CD14-positive monocyte (primary cell): ENCODE data around the gene DGKB. TPM values are rescaled to one million over a fixed set of nuclear protein-coding genes. Genes with fewer than 3 reads are reported as not detected.

Experiments used
- DNase-seq, 3 donors: peaks; one replicate each; pipeline ENCODE4 v3.0.0-alpha.2; 2011 to 2022
- H2AFZ ChIP-seq: 2 replicates; pipeline ENCODE4 v1.6.0; 2012; ENCODE audit warnings: mild to moderate bottlenecking, low read depth, low read length, inconsistent platforms; ENCODE audit not compliant: insufficient read depth, poor library complexity, severe bottlenecking
- H3K27ac ChIP-seq, 2 donors: 1 replicate in 1 of 2; 2 replicates in 1 of 2; pipeline ENCODE4 v1.5.1; 2012 to 2013; ENCODE audit warnings: low read length in 2 of 2, control low read depth in 1 of 2, inconsistent platforms in 1 of 2, low read depth in 1 of 2, mild to moderate bottlenecking in 1 of 2
- H3K27me3 ChIP-seq, 2 donors: one replicate each; pipeline versions ENCODE4 v1.6.0 to v1.6.1; 2011 to 2013; ENCODE audit warnings: low read length in 2 of 2; ENCODE audit not compliant: control insufficient read depth in 2 of 2, insufficient read depth in 2 of 2
- H3K36me3 ChIP-seq, 2 donors: replicated peaks in 1 of 2; 1 replicate in 1 of 2; 2 replicates in 1 of 2; pipeline versions ENCODE4 v1.5.1 to v1.6.1; 2012 to 2013; ENCODE audit warnings: low read length in 2 of 2, control low read depth in 1 of 2, inconsistent platforms in 1 of 2, mild to moderate bottlenecking in 1 of 2; ENCODE audit not compliant: insufficient read depth in 2 of 2, control insufficient read depth in 1 of 2
- H3K4me1 ChIP-seq, 2 donors: 1 replicate in 1 of 2; 2 replicates in 1 of 2; pipeline versions ENCODE4 v1.5.1 to v1.6.1; 2012 to 2013; ENCODE audit warnings: low read length in 2 of 2, control low read depth in 1 of 2, inconsistent platforms in 1 of 2, mild to moderate bottlenecking in 1 of 2, moderate library complexity in 1 of 2; ENCODE audit not compliant: insufficient read depth in 2 of 2, control insufficient read depth in 1 of 2
- H3K4me2 ChIP-seq: replicated peaks from 2 replicates; pipeline ENCODE3; 2012; ENCODE audit warnings: low read length, moderate library complexity, mild to moderate bottlenecking; ENCODE audit not compliant: poor library complexity, severe bottlenecking; ENCODE audit errors: extremely low read depth
- H3K4me3 ChIP-seq, 3 experiments: fragments of 200-600 bp in 1 of 3; sonication (generic) in 1 of 3; replicated peaks in 1 of 3; 1 replicate in 2 of 3; 2 replicates in 1 of 3; pipeline ENCODE4 v1.5.1; 2011 to 2013; ENCODE audit warnings: low read length in 3 of 3, mild to moderate bottlenecking in 3 of 3, control low read depth in 2 of 3, low read depth in 2 of 3, inconsistent platforms in 1 of 3, moderate library complexity in 1 of 3
- H3K79me2 ChIP-seq: 2 replicates; pipeline ENCODE4 v1.6.0; 2012; ENCODE audit warnings: mild to moderate bottlenecking, control low read depth, inconsistent platforms, low read length, moderate library complexity; ENCODE audit not compliant: insufficient read depth
- H3K9ac ChIP-seq: 2 replicates; pipeline ENCODE4 v1.6.0; 2017; ENCODE audit warnings: low read length, mild to moderate bottlenecking; ENCODE audit not compliant: insufficient read depth, poor library complexity, severe bottlenecking
- H3K9me3 ChIP-seq, 2 donors: replicated peaks in 1 of 2; 1 replicate in 1 of 2; 2 replicates in 1 of 2; pipeline versions ENCODE4 v1.5.1 to v1.6.1; 2012 to 2013; ENCODE audit warnings: low read length in 2 of 2, control low read depth in 1 of 2; ENCODE audit not compliant: control insufficient read depth in 1 of 2, insufficient read depth in 1 of 2
- H4K20me1 ChIP-seq: 2 replicates; pipeline ENCODE4 v1.6.0; 2012; ENCODE audit warnings: mild to moderate bottlenecking, low read length, control low read depth, moderate library complexity; ENCODE audit not compliant: insufficient read depth
- H3K27ac Mint-ChIP-seq, 7 donors: one replicate each; pipeline ENCODE4 v1.8.0; 2020; ENCODE audit warnings: mild to moderate bottlenecking in 7 of 7, mixed read lengths in 7 of 7, moderate library complexity in 6 of 7, inconsistent platforms in 2 of 7
- H3K27me3 Mint-ChIP-seq, 3 donors: one replicate each; pipeline ENCODE4 v1.8.0; 2021 to 2022; ENCODE audit warnings: low read depth in 3 of 3, mild to moderate bottlenecking in 3 of 3, mixed read lengths in 3 of 3, moderate library complexity in 3 of 3, inconsistent platforms in 1 of 3
- H3K36me3 Mint-ChIP-seq, 2 donors: one replicate each; pipeline ENCODE4 v1.8.0; 2020; ENCODE audit warnings: mixed read lengths in 2 of 2, inconsistent platforms in 1 of 2, mild to moderate bottlenecking in 1 of 2
- H3K4me1 Mint-ChIP-seq: one replicate; pipeline ENCODE4 v1.8.0; 2020; ENCODE audit warnings: mild to moderate bottlenecking, mixed read lengths
- H3K4me3 Mint-ChIP-seq, 2 donors: one replicate each; pipeline ENCODE4 v1.8.0; 2020; ENCODE audit warnings: mild to moderate bottlenecking in 2 of 2, mixed read lengths in 2 of 2, moderate library complexity in 1 of 2
- H3K9me3 Mint-ChIP-seq, 7 donors: one replicate each; pipeline ENCODE4 v1.8.0; 2020 to 2022; ENCODE audit warnings: mixed read lengths in 7 of 7, mild to moderate bottlenecking in 6 of 7, moderate library complexity in 6 of 7, inconsistent platforms in 2 of 7
- WGBS: methylation state at CpG from one replicate; pipeline ENCODE4 v1.1.5; 2013; ENCODE audit warnings: missing lambda C conversion rate; ENCODE audit not compliant: insufficient coverage; 5-methylcytosine and 5-hydroxymethylcytosine counted together
- intact Hi-C, 2 donors: fragments of 100-400 bp; cut with micrococcal nuclease; formaldehyde crosslinking; loops; one replicate each; pipeline versions ENCODE4 v1.15.0 to v1.15.1; 2023
- polyA plus RNA-seq, 3 donors: library from polyadenylated mRNA; depleted of rRNA in 1 of 3; unstranded in 2 of 3; stranded (reverse) in 1 of 3; fragments of 300-500 nt in 2 of 3; fragments of >200 nt in 1 of 3; fragmentation: Illumina TruSeq in 2 of 3; gene quantifications; 1 replicate in 2 of 3; 2 replicates in 1 of 3; pipeline ENCODE4 v1.2.3, GENCODE V29; 2012 to 2021
- TF ChIP-seq, protein P1 (sequence below): fragments of 200-600 bp; IDR thresholded peaks from one replicate; pipeline ENCODE4 v1.8.0; 2022; ENCODE audit warnings: antibody characterized with exemption, mild to moderate bottlenecking

The DGKB gene
- polyA plus RNA-seq, 3 donors: not detected

DNA sequence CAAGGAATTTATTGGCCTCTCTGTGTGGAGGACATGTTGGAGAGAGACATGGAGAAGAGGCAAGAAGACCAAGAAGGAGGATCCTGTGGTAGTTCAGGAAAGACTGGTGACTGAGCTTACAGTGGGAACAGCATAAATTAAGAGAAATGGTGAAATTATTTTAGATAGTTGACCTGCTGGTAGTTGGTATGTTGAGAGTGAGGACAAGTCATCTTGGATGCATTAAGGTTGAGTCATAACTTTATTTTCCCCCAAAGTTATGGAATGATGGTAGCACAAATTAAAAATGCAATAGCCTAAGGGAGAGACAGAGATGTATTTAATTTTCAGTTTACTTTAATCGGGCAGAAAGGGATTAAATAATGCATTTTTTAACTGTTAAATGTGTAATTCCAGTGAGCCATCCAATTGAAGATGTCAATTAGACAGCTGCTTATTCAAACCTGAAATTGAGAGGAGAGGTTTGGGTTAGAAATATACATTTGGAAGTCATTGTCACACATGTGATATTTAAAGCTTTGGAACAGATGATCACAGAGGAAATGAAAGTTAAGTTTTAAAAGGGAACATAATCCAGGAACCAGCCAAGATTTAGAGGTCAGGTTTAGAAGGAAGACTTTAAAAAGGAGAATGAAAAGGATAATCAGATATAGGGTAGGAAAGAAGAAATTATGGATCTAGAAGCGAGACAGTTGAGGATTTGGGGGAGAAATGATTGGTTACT lies 80.6 kb downstream of the DGKB start:
- H2AFZ ChIP-seq: no peak overlapping the region
- no peak overlapping the region for H3K4me3 ChIP-seq
- no peaks in the 10 kb centered on the region for H3K36me3 Mint-ChIP-seq
- H3K36me3 ChIP-seq: no peaks in the 10 kb centered on the region
- no peak overlapping the region for H3K4me3 Mint-ChIP-seq
- H3K27me3 ChIP-seq: no peaks in the 10 kb centered on the region
- intact Hi-C loops: no loop called here
- no peaks in the 10 kb centered on the region for H4K20me1 ChIP-seq
- WGBS: 80% methylated on average over 2 of the region's 2 CpGs
- no peak overlapping the region for H3K4me2 ChIP-seq
- H3K9me3 ChIP-seq: peaks cover 0 to 3% of the 10 kb centered on the region in 2 donors
- TF ChIP-seq, protein P1, sequence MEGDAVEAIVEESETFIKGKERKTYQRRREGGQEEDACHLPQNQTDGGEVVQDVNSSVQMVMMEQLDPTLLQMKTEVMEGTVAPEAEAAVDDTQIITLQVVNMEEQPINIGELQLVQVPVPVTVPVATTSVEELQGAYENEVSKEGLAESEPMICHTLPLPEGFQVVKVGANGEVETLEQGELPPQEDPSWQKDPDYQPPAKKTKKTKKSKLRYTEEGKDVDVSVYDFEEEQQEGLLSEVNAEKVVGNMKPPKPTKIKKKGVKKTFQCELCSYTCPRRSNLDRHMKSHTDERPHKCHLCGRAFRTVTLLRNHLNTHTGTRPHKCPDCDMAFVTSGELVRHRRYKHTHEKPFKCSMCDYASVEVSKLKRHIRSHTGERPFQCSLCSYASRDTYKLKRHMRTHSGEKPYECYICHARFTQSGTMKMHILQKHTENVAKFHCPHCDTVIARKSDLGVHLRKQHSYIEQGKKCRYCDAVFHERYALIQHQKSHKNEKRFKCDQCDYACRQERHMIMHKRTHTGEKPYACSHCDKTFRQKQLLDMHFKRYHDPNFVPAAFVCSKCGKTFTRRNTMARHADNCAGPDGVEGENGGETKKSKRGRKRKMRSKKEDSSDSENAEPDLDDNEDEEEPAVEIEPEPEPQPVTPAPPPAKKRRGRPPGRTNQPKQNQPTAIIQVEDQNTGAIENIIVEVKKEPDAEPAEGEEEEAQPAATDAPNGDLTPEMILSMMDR: no peak
- H3K79me2 ChIP-seq: no peaks in the 10 kb centered on the region
- no peak overlapping the region for H3K9ac ChIP-seq
- H3K27ac Mint-ChIP-seq: no peak overlapping the region
- no peaks in the 10 kb centered on the region for H3K4me1 Mint-ChIP-seq
- H3K27ac ChIP-seq: no peak overlapping the region
- peaks cover 0 to 12% (median 3%) of the 10 kb centered on the region in 7 donors for H3K9me3 Mint-ChIP-seq
- H3K27me3 Mint-ChIP-seq: peaks cover 0 to 1% (median 0%) of the 10 kb centered on the region in 3 donors
- H3K4me1 ChIP-seq: no peaks in the 10 kb centered on the region
- no peak for DNase-seq

DNA sequence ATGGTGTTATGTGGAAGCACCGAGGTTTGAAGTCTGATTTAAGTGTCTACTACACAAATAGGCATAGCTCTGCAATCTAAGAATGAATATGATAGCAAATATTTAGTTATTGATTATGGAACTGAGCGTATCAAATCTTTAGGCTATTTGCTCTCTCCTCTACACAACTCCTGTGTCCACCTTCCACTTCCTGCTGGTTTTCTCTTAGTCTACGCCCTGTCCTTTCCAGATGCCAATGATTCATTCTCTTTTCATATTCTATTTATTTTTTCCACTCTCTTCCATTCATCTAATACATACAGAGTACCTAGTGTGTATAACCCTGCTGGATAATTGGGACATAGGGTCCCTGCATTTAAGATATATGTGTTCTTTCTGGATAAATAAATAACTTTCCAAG lies 83.7 kb downstream of the DGKB start:
- H3K9me3 Mint-ChIP-seq: peaks cover 0 to 8% (median 3%) of the 10 kb centered on the region in 7 donors
- no peaks in the 10 kb centered on the region for H3K4me1 ChIP-seq
- no peak overlapping the region for H3K4me2 ChIP-seq
- H3K79me2 ChIP-seq: no peaks in the 10 kb centered on the region
- no peaks in the 10 kb centered on the region for H4K20me1 ChIP-seq
- WGBS: no CpG with 5 or more reads among the region's 3 CpGs
- H3K4me3 Mint-ChIP-seq: no peak overlapping the region
- intact Hi-C loops: no loop called here
- H3K27ac Mint-ChIP-seq: no peak overlapping the region
- no peak overlapping the region for H3K27ac ChIP-seq
- H3K27me3 Mint-ChIP-seq: peaks cover 0 to 1% (median 0%) of the 10 kb centered on the region in 3 donors
- H3K9ac ChIP-seq: no peak overlapping the region
- no peaks in the 10 kb centered on the region for H3K4me1 Mint-ChIP-seq
- no peaks in the 10 kb centered on the region for H3K27me3 ChIP-seq
- DNase-seq: no peak
- H3K4me3 ChIP-seq: no peak overlapping the region
- H3K36me3 ChIP-seq: no peaks in the 10 kb centered on the region
- TF ChIP-seq, protein P1: no peak
- peaks cover 0 to 3% of the 10 kb centered on the region in 2 donors for H3K9me3 ChIP-seq
- H3K36me3 Mint-ChIP-seq: no peaks in the 10 kb centered on the region
- H2AFZ ChIP-seq: no peak overlapping the region
